OCI-LY1 (cell line): ENCODE results near the gene NELFCD.
A peak's percentile ranks its signal among the peaks of the same experiment; 100 is the strongest.

Experiments used
- H2AFZ ChIP-seq: fragments of 200-600 bp; sonication (generic), shearing (Covaris generic); 2 replicates; pipeline ENCODE4 v1.6.0; 2014; ENCODE audit warnings: antibody characterized with exemption, mild to moderate bottlenecking, low read length
- H3F3A ChIP-seq: fragments of 200-600 bp; sonication (generic), shearing (Covaris generic); 2 replicates; pipeline ENCODE4 v1.6.0; 2014; ENCODE audit warnings: mild to moderate bottlenecking, antibody characterized with exemption, low read length, moderate library complexity; ENCODE audit not compliant: insufficient read depth
- H3K27ac ChIP-seq: fragments of 200-600 bp; sonication (generic); 2 replicates; pipeline ENCODE4 v1.5.1; 2014; ENCODE audit warnings: low read length, mixed run types, mild to moderate bottlenecking, low read depth; ENCODE audit not compliant: poor library complexity, severe bottlenecking
- H3K27me3 ChIP-seq: fragments of 200-600 bp; sonication (generic); 2 replicates; pipeline ENCODE4 v1.6.0; 2014; ENCODE audit warnings: antibody characterized with exemption, mild to moderate bottlenecking, low read length, moderate library complexity; ENCODE audit not compliant: insufficient read depth
- H3K36me3 ChIP-seq: fragments of 200-600 bp; sonication (generic); 2 replicates; pipeline ENCODE4 v1.6.1; 2014; ENCODE audit warnings: mild to moderate bottlenecking, antibody characterized with exemption, low read length, moderate library complexity, mixed read lengths; ENCODE audit not compliant: insufficient read depth
- H3K4me1 ChIP-seq: fragments of 200-600 bp; sonication (generic); 2 replicates; pipeline ENCODE4 v1.5.1; 2014; ENCODE audit warnings: mild to moderate bottlenecking, low read length, moderate library complexity; ENCODE audit not compliant: insufficient read depth, severe bottlenecking
- H3K4me2 ChIP-seq: fragments of 200-600 bp; sonication (generic), shearing (Covaris generic); 2 replicates; pipeline ENCODE4 v1.6.1; 2014; ENCODE audit warnings: low read length
- H3K4me3 ChIP-seq: fragments of 200-600 bp; sonication (generic); 2 replicates; pipeline ENCODE4 v1.5.1; 2014; ENCODE audit warnings: low read length, low read depth, mild to moderate bottlenecking, mixed read lengths; ENCODE audit not compliant: poor library complexity, severe bottlenecking
- H3K79me2 ChIP-seq: fragments of 200-600 bp; shearing (Covaris generic); 2 replicates; pipeline ENCODE4 v1.6.1; 2016; ENCODE audit warnings: mixed run types, low read length, mixed read lengths; ENCODE audit not compliant: insufficient read depth
- H3K9ac ChIP-seq: fragments of 200-600 bp; sonication (generic), shearing (Covaris generic); 2 replicates; pipeline ENCODE4 v1.6.1; 2014; ENCODE audit warnings: mild to moderate bottlenecking, low read length, mixed read lengths
- H3K9me2 ChIP-seq: fragments of 200-600 bp; sonication (generic), shearing (Covaris generic); 2 replicates; pipeline ENCODE4 v1.6.1; 2014; ENCODE audit warnings: low read depth, mild to moderate bottlenecking, low read length, mixed read lengths
- H3K9me3 ChIP-seq: fragments of 200-600 bp; shearing (Covaris generic); 2 replicates; pipeline ENCODE4 v1.6.1; 2014; ENCODE audit warnings: low read length, mixed read lengths
- H4K20me1 ChIP-seq: fragments of 200-600 bp; sonication (generic), shearing (Covaris generic); 2 replicates; pipeline ENCODE4 v1.6.0; 2016; ENCODE audit warnings: mild to moderate bottlenecking, low read length; ENCODE audit not compliant: insufficient read depth
- EZH2 ChIP-seq: fragments of 200-600 bp; sonication (generic), shearing (Covaris generic); IDR thresholded peaks from 2 replicates; pipeline ENCODE4 v1.8.0; 2017; ENCODE audit warnings: borderline replicate concordance, mixed run types, mild to moderate bottlenecking, antibody characterized with exemption, low read length, moderate library complexity, mixed read lengths
- TF ChIP-seq, protein P1 (sequence below): fragments of 200-600 bp; sonication (generic), shearing (Covaris generic); IDR thresholded peaks from 2 replicates; pipeline ENCODE4 v1.5.1; 2017; ENCODE audit warnings: mild to moderate bottlenecking, antibody characterized with exemption, low read length, moderate library complexity, mixed read lengths

NELFCD gene

GRCh38 chr20:59015812-59016711 is 35.0 kb downstream of the NELFCD start:
- Histone ChIP-seq H3K9ac (peak overlapping the region; percentile 32), H4K20me1 (no peaks in the 10 kb centered on the region), H2AFZ (no peak overlapping the region), H3K4me1 (peaks cover 27% of the 10 kb centered on the region), H3K4me3 (no peak overlapping the region), H3F3A (no peaks in the 10 kb centered on the region), H3K27ac (peak overlapping the region; percentile 76), H3K79me2 (no peaks in the 10 kb centered on the region), H3K36me3 (no peaks in the 10 kb centered on the region), H3K9me2 (no peaks in the 10 kb centered on the region), H3K4me2 (peak overlapping the region; percentile 42; the same call in 1 of the 2 replicates), H3K9me3 (no peaks in the 10 kb centered on the region), H3K27me3 (no peaks in the 10 kb centered on the region)
- TF ChIP-seq, protein P1, sequence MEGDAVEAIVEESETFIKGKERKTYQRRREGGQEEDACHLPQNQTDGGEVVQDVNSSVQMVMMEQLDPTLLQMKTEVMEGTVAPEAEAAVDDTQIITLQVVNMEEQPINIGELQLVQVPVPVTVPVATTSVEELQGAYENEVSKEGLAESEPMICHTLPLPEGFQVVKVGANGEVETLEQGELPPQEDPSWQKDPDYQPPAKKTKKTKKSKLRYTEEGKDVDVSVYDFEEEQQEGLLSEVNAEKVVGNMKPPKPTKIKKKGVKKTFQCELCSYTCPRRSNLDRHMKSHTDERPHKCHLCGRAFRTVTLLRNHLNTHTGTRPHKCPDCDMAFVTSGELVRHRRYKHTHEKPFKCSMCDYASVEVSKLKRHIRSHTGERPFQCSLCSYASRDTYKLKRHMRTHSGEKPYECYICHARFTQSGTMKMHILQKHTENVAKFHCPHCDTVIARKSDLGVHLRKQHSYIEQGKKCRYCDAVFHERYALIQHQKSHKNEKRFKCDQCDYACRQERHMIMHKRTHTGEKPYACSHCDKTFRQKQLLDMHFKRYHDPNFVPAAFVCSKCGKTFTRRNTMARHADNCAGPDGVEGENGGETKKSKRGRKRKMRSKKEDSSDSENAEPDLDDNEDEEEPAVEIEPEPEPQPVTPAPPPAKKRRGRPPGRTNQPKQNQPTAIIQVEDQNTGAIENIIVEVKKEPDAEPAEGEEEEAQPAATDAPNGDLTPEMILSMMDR, result no peak

DNA sequence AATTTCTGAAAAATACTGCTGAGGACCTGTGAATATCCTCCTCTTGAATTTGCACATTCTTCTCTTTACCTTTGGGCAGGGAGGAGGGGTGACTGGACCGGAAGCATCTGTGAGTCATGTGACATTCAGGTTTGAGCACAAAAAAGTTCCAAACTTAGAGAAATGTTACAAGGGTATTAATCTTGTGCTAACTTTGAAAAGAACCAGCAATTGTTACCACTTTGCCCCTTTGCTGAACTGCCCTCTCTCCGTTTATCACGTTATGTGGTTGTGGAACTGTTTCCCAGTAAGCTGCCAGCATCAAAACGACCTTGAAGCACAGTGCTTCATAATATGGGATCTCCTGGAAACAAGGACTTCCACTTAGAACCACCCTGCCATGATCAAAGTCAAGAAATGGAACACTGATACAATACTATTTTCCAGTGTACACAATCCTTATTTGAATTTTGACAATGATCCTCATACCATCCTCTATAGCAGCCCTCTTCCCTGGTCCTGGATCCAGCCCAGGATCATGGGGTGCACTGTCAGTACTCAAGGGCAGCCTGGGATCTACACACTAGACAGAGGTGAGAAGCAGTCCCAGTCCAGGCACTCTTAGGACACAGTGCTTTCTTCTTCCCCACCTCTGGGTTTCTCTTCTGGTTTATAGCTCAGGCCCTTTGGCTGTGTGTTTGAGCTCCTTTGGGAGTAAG is 35.9 kb downstream of the NELFCD start:
- no peak overlapping the region for H2AFZ ChIP-seq
- H3F3A ChIP-seq, result no peaks in the 10 kb centered on the region
- no peak overlapping the region for H3K4me3 ChIP-seq
- H3K9ac ChIP-seq, result peak overlapping the region; percentile 32
- H3K4me1 ChIP-seq, result peaks cover 27% of the 10 kb centered on the region
- no peaks in the 10 kb centered on the region for H3K79me2 ChIP-seq
- H3K36me3 ChIP-seq, result no peaks in the 10 kb centered on the region
- no peaks in the 10 kb centered on the region for H4K20me1 ChIP-seq
- no peaks in the 10 kb centered on the region for H3K9me3 ChIP-seq
- H3K9me2 ChIP-seq, result no peaks in the 10 kb centered on the region
- peak overlapping the region; percentile 42; the same call in 1 of the 2 replicates for H3K4me2 ChIP-seq
- peak overlapping the region; percentile 76 for H3K27ac ChIP-seq
- TF ChIP-seq, protein P1, result no peak
- no peak for TF ChIP-seq EZH2
- H3K27me3 ChIP-seq, result no peaks in the 10 kb centered on the region

DNA sequence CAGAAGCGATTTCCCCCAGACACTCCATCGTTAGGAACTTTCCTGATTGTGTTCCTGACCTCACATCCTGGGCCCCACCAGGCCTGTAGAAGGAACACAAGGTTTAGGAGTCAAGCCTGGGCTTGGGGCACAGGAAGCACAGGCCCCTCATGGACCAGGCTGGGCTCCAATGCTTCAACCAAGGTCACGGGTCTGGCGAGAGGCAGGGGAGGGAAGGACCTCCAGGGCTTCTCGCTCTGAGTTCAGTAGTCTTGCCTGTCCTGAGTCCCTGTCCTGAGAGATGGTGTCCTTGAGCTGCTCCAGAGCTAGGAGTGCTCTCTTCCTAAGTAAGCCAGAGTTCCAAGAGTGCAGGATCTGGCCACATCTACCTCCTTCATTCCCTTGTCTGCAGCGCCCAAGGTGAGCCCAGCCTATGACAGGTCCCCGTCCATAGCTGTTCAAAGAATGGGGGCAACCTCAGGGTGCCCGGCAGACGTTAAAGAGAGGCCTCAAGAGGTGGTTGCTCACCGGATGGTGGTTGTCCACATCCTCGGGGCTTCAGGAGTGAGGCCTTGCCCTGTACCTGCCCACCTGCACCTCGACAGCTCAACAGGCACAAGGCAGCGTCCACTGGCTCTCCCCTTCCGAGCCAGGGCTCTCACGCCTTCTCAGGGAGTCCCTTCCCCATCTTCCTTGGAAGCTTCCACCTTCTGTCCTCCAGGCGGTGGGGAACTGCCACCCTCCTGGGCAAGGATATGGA is 36.6 kb downstream of the NELFCD start:
- peak overlapping the region; percentile 76 for H3K27ac ChIP-seq
- 0 out of 2 replicates have a peak overlapping the region, but pooled peaks have one; percentile 42 for H3K4me2 ChIP-seq
- H3K79me2 ChIP-seq, result no peaks in the 10 kb centered on the region
- no peaks in the 10 kb centered on the region for H3K27me3 ChIP-seq
- H2AFZ ChIP-seq, result no peak overlapping the region
- H3K4me3 ChIP-seq, result no peak overlapping the region
- peak overlapping the region; percentile 8; the same call in 1 of the 2 replicates for H3K9ac ChIP-seq
- peaks cover 27% of the 10 kb centered on the region for H3K4me1 ChIP-seq
- peaks cover 6% of the 10 kb centered on the region for H3K36me3 ChIP-seq
- TF ChIP-seq, protein P1, result no peak
- no peak for TF ChIP-seq EZH2
- no peaks in the 10 kb centered on the region for H3K9me3 ChIP-seq
- H4K20me1 ChIP-seq, result no peaks in the 10 kb centered on the region
- no peaks in the 10 kb centered on the region for H3K9me2 ChIP-seq
- no peaks in the 10 kb centered on the region for H3F3A ChIP-seq
